Mesenteric fat pad (tissue), 1 donor: ENCODE results near the gene LINGO3. TPM values are rescaled to one million over a fixed set of nuclear protein-coding genes. Genes with fewer than 3 reads are reported as not detected.

Source experiments
- DNase-seq: peaks from one replicate; pipeline ENCODE4 v3.0.0-alpha.2; 2020; ENCODE audit warnings: low spot score
- total RNA-seq: library from RNA; stranded (reverse); fragmentation: NEBNext Ultra II Directional; extraction: Animal tissue kit (Norgen Biotek cat#: 25700); gene quantifications from one replicate; pipeline ENCODE4 v1.2.1, GENCODE V29; 2021
- donor health status: DM: yes; HTN: yes; CAD: no.

The LINGO3 gene
- total RNA-seq, 1 donor from 2014 or later, result not detected

DNA sequence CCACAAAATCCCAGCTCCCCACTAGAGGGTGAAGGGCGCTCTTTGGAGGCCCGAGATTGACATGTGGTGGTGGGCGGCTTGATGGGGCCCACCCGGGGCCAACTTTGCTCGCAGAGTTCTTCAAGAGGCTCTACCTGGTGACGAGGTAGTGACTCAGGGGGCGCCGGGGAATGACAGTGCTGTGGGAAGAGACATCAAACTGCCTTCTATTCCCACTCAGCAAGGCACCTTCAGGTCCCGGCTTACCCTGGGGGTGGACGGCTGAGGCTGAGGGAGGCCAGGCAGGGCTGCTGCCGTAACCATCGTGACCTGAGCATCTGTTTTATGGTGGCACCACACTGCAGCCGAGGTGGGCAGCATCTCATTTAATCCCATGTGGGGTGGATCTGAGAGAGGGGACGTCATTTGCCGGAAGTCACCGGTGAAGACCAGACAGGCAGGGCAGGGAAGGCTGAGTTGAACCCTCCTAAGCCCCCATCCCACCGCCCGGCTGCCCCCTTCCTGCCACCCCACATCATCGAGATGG, 1.6 kb downstream of the LINGO3 start:
- no peak for DNase-seq

DNA sequence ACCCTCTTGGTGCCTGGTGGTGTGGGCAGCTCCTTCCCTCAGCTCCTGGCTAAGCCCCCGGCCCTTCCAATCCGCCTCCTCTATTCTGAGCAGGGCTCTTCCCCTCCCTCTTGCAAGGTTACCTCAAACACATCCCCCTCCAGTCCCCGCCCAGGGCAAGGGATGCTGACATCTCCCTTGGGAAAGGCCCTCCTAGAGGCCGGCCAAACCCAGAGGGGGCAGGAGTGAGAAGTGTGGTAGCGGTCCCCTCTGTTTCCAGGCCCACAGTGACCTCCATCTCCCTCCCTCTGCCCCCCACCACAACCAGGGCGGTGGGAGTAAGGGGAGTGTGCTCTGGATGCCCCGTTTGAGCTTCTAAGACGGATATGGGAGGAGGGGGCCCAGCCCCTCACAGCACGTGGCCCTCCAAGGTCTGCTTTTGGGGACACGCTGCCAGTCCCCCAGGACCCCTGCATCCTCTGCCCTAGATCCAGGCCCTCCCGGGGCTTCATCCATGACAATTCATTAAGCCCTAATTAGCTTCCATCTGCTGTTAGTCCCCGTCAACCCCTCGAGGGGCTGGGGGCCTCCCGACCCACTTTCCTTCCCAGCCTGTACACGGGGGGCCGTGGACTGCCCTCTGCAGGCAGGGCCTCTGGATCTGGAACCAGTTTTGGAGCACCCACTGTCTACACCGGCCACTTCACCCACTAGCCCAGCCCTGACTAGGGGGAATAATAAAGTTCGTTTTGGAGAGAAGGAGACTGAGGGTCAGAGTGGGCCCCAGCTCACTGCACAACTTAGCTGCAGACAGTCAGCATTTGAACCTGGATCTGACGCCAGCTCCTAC, 2.3 kb downstream of the LINGO3 start:
- DNase-seq, result no peak

DNA sequence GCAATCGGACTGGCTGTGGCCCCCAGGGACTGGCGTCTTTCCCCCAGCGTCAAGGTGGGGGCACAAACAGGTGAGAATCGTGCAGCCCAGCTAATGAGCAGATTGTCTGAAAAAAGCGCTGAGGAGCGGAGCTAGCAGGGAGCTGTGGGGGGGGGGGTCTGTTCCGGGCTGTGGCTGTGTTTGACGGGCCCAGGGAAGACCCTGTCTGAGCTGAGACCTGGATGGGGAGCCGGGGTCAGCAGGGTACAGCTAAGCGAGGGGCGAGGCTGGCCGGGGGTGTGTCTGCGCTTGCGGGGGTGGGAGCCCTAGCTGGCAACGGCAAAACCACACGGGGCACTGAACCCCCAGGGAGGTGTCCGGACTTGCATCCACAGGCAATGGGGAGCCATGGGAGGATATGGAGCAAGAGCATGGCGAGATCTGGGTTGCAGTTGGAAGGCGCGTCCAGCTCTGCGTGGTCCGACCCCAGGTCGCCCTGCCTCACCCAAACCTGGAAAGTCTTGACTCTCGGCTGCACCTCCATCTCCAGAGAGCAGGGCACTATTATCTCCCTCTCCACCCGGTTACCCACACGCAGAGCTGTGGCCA, 4.6 kb downstream of the LINGO3 start:
- DNase-seq, result no peak

DNA sequence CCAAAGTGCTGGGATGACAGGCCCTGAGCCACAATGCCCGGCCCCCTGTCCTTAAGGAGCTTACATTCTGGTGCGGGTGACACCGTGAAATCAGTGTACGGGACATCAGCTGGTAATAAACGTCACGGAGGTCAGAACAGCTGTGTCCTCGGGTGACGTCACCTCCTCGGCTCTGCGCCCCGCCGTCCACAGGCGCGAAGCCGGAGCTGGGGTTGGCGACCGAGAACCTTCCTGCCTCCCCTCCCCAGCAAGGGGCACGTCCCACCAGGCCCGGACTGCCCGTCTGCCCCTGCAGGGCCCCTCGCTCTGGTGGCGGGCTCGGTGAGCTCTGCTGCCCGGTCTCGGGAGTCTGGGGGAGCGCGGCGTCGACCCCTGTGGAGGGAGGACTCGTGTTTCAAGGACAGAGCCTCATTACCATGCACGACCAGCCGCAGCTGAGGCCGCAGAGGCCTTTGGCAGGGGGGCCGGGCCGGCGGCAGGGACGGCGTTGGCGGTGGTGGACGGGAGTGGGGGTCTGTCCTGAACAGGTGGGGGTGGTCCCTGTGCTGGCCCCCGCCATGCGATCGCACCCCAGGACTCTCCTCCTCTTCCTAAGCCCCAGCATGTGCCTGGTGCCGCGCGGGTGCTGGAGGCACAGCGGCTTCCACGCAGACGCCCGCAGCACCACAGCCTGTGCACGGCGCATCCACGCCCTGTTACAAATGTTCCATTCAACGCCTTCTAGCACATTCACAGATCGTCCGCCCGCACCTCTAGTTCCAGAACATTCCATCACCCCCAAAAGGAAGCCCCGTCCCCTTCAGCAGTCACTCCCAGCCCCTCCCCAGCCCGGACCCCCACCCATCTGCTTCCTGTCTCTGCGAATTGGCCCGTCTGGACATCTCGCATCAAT, 5.4 kb downstream of the LINGO3 start:
- DNase-seq, result no peak

DNA sequence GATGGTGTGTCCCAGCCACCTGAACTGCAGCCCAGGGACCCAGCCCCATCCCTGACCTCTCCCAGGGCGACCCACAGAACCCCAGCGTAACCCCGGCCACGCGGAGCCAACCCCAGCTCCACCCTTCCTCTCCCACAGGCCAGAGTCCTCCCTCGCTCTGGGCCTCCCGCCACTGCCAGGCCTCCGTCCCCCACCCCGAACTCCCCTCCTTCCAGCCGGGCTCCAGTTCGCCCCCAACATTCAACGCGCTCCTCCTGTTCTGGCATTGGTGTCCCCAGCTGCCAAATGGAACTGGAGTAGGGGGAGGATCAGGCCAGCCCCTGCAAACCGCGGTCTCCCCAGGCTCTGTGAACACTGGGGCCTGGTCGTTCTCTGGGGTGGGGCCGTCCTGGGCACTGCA, 7.4 kb downstream of the LINGO3 start:
- no peak for DNase-seq

DNA sequence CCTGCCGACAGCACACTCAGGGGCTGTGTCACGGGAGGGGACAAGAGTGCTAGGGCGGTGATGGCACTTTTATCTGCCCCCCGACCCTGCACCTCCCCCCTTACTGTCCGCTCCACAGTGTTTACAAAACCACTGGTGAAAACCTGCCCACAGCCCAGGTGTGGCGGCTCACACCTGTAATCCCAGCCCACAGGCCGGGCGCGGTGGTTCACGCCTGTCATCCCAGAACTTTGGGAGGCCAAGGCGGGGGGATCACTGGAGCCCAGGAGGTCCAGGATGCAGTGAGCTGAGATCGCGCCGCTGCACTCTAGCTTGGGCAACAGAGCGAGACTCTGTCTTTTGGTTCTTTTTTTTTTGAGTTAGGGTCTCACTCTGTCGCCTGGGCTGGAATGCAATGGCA, 11.8 kb downstream of the LINGO3 start:
- DNase-seq, result no peak

DNA sequence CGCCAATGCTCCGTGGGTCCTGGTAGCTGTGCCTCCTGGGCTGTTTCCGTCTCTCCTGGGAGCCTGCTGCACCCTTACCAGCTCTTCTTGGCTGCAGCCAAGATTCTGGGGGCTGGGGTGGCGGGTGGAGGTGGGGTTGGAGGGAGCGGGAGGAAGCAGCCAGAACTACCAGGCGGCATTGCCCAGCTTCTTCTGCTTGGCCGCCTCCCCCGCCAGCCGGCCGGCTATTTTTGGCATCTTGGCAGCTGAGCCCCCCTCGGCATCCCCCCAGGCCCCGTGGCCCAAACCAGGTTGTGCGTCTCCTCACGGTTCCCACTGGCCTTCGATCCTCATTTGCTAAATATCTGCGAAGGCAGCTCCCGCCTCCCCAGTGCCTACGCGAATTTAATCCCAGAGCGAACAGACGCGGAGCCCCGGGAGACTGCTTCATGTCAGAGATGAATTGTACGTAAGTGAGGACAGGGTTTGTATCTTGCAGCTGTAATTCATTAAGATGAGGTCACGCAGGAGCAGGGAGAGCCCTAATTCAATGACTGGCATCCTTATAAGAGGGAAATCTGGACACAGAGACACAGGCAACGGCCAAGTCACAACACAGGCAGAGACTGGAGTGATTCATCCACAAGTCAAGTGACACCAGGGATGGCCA, 13.1 kb downstream of the LINGO3 start:
- no peak for DNase-seq

DNA sequence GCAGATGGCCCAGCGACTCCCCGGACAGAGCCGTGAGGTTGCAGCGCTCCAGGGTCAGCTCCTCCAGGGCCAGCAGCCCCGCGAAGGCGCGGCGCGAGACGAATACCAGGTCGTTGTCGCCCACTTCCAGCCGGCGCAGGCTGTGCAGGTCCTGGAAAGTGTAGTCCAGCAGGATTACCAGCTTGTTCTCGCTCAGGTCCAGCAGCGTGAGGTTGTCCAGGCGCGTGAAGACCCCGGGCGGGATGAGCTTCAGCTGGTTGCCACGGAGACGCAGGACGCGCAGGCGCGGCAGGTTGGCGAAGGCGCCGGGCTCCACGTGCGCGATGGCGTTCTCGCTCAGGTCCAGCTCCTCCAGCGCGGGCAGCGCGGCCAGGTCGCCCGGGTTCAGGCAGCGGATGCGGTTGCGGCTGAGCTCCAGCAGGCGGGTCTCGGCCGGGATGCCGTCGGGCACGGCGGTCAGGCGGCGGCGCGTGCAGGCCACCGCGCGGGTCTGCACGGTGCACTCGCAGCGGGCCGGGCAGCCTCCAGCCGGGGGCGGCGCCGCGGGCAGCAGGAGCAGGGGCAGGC, 16.7 kb downstream of the LINGO3 start:
- no peak for DNase-seq

DNA sequence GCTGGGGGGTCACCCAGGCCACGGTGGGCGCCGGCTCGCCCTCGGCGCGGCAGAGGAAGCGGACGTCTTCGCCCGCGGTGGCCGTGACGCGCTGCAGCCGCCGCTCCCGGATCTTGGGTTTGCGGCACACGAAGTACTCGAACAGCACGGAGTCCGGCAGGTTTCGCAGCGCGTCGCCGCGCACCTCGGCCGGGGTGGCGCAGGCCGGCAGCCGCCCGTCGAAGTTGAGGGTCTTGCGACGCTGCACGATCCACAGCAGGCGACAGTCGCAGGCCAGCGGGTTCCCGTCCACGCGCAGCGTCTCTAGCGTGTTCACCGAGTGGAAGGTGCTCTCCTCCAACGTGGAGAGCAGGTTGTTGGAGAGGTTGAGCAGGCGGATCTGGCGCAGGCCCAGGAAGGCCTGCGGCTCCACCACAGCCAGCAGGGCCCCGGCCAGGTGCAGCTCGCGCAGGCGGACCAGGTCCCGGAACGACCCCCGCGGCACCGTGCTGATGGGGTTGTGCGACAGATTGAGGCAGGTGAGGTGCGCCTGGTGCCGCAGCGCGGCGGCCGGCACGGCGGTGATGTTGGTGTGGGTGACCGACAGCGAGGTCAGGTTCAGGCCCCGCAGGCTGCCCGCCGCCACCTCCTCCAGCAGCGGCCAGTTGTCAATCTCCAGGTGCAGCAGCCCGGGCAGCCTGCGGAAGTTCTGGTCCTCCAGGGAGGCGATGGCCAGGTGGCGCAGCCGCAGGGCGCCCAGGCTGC, 17.3 kb downstream of the LINGO3 start:
- DNase-seq, result no peak

DNA sequence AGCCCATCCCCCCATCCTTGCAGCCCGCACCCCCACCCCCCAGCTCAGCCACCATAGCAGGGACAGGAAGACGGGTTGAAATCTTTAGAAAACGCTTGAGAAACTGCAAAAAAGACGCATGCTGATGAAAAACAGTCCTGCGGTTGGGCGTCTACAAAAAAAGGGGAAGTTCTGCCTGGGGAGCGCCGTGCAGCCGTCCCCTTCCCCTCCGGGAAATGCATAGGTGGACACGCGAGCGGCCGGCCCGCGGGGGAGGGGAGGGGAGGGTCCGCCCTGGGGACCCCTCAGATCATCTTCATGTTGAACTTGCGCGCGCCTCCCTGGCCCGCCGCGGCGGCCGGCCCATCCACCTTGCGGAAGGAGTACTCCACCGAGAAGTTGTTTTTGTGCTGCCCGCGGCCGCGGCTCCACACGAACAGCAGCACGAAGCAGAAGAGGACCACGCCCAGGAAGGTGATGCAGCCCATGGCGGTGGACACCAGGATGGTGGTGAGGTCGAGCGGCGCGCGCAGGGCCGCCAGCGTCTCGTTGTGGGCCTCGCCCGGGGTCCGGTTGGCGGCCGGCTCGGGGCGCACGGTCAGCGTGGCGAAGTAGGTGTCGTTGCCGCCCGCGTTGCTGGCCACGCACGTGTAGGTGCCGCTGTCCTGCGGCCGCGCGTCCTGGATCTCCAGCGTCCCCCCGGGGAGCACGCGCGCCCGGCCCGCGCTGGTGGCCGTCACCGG, 18.1 kb downstream of the LINGO3 start:
- no peak for DNase-seq

DNA sequence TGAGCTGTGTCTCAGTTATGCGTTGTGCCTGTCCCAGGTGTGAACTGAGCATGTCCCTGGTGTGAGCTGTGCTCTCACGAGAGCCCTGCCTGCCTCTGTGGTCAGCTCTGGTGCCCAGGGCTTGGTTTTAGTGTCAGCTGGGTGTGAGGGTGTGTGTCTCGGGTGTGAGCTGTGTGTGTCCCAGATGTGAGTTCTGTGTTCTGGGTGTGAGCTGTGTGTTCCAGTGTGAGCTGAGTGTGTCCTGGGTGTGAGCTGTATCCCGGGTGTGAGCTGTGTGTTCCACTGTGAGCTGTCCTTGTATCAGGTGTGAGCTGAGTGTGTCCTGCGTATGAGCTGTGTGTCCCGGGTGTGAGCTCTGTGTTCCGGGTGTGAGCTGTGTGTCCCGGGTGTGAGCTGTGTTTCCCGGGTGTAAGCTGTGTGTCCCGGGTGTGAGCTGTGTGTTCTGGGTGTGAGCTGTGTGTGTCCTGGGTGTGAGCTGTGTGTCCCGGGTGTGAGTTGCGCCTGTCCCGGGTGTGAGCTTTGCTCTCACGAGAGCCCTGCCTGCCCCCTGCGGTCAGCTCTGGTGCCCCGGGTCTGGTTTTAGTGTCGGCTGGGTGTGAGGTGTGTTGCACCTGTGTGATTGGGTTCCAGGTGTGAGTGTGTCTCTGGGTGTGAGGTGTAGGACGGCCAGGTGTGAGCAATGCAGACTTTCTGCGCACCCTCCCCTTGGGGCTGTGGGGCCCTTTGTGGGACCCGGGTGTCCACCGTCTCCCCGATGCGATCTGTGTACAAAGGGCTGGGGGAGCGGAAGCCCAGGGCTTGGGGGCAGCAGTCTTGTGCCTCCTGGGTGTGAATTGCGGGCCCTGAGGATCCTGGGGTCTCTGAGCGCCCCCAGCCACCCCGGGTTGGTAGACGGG, 18.9 kb downstream of the LINGO3 start:
- no peak for DNase-seq

DNA sequence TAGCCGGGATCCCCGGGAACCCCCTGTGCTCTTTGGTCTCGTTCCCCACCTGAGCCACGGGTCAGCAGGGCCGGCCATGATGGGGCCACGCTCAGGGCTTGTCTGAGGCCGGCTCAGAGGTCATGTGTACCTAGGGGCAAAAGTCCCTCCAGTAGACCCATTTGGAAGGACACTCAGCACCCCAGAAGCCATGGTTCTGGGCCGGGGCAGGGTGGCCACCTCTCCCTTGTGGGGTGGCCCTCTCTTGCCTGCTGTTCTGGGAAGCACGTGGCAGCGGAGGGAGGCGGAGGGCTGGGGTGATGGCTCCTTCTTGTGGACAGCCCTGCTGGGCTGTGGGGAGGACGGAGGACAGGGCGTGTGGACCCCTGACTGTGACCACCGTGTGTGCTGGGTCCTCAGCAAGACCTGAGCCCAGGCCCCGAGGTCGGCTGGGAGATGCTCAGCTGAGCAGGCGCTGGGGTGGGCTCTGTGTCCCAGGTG, 19.6 kb downstream of the LINGO3 start:
- DNase-seq, result no peak

DNA sequence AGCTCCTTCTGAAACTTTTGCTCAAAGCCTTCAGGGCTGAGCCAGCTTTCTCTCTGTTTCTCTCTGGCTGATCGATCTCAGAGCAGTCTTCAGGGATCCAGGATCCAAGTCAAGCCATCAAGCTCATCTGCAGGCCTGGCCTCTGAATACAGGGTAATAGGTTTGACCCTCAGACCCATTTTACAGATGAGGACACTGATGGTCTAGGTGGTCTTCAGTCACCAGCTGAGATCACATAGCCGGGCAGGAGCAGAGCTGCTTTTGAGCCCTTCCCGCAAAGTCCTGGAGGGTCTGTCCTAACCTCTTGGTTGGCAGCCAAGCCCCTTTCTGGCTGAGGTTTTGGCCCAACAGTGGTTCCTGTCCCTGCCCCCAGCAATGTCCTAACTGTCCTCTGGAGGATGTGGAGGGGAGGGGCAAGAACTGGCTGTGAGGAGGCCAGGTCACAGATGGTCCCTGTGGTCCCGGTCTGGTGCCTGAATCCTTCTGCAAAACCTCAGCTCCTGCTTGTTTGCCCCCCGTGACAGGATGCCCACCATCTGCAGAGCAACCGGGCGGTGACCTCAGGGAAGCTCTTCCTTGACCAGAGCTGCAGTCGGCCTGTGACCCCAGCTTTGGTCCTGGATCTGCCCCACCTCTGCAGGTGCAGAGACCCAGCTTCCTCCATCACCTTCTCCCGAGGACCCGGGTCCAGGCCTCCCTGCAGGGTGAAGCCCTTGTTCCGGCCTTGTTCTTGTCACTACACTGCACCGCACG, 20.2 kb downstream of the LINGO3 start:
- no peak for DNase-seq

DNA sequence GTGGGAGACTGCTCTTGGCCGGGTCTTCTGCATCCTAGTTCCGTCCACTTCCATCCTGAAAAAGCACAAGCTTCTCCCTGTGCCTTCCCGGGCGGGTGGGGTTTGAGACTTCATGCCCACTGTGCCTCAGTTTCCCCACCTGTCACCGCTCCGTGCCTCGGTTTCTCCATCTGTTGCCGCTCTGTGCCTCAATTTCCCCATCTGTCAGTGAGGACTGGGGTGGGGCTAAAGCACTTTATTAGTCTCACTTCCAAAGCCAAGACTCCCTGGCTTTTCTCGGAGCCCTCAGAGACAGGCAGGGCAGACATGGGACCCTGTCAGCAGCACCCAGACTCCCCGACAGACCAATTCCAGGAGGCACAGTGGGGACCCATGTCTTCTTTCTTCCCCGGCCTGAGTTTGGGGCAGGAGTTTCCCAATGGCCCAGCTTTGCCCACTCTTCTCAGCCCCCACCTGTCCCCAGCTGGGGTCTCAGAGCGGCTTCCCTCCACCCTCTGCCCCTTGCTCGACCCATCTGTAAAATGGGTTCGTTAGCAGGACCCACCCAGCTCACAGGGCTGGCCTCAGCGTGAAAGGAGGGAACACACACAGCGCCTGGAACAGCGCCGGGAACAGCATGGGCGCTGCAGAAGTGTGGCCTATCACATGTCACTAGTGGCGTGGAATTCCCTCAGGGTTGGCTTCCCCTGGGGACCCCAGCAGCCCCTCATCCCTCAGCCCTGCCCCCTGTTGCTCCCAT, 21.4 kb downstream of the LINGO3 start:
- no peak for DNase-seq

DNA sequence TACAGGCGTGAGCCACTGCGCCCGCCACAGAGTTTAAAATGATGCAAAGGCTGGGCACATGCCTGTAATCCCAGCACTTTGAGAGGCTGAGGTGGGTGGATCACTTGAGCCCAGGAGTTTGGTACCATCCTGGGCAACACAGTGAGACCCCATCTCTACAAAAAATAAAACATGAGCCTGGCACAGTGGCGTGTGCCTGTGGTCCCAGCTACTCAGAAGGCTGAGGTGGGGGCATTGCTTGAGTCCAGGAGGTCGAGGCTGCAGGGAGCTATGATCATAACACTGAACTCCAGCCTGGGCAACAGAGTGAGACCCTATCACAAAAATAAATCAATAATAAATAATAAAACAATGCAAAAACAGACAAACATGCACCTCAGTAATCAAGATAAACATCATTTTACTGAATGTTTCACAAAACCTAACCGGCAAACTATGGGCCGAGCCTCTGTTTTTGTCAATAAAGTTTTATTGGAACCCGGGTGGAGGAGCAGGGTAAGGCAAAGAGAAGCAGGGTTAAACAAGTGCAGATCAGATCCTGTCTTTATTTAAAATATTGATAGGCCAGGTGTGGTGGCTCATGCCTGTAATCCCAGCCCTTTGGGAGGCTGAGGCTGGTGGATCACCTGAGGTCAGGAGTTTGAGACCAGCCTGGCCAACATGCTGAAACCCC, 24.0 kb downstream of the LINGO3 start:
- DNase-seq, result no peak

DNA sequence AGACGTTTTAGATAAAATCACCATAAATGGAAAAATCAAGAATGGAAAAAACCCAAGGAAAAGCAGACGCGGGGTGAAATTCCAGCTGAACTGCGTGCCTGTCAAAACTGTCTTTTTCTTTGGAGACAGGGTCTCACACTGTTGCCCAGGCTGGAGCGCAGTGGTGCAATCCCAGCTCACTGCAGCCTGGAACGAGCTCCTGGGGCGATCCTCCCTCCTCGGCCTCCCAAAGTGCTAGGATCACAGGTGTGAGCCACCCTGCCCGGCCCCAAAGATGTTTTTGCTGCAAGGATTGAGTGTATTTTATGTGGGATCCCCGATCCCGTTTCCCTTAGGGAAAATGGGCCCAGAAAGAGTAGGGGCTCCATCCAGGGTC, 25.1 kb downstream of the LINGO3 start:
- DNase-seq, result no peak
